ENCODE measurements around the gene ATP6V0A1. TPM values are rescaled to one million over a fixed set of nuclear protein-coding genes. Genes with fewer than 3 reads are reported as not detected.

Gene ATP6V0A1
- total and polyA plus RNA-seq, 8 donors, result 22.8 to 55.9 (median 33.2) TPM

DNA sequence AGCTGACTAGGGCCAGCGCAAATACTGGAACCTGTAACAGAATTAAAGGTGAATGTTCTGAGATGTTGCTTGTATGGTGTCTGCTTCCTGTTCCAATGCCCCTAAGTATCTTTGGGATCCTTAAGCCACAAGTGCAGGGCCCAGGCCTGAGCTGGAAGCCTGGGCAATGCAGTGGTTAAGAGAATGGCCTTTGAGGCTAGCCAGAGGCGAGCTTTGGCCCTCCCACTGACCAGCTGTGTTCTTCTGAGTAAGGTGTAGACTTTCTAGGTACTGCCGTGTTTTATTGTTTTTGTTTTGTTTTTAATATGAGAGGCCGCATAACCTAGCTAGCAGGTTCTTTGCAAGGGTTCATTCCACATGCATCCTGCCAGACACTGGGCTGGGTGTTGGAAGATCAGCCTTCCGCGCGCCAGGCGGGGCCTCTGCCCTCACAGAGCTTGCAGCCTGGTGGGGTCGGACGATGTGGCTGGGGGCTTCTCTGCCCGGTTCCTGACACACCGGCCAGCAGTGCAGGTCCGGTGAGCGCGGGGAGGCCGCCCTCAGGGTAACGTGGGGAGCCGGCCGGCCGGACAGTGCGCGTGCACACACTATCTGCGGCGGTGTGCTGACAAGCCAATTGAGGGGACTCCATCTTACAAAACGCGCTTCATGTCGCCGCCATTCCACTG is 107.7 kb downstream of the ATP6V0A1 start:
- peaks cover 0 to 44% (median 18%) of the 10 kb centered on the region in 3 donors for H3K36me3 ChIP-seq
- peaks cover 0 to 30% (median 10%) of the 10 kb centered on the region in 3 donors for H3K4me1 ChIP-seq
- FAIRE-seq (no peak), ATAC-seq (peak in 1 of 4 donors; percentile 25), DNase-seq (peak in 1 of 6 donors; percentile 30)
- no peaks in the 10 kb centered on the region for H3K27me3 ChIP-seq
- WGBS, 2 donors, result 20 to 26% methylated on average over 28 of the region's 28 CpGs
- peak overlapping the region; percentile 87 to 93 (median 90) for H3K27ac ChIP-seq
- H3K9me3 ChIP-seq, result no peaks in the 10 kb centered on the region
- TF ChIP-seq, protein P1, sequence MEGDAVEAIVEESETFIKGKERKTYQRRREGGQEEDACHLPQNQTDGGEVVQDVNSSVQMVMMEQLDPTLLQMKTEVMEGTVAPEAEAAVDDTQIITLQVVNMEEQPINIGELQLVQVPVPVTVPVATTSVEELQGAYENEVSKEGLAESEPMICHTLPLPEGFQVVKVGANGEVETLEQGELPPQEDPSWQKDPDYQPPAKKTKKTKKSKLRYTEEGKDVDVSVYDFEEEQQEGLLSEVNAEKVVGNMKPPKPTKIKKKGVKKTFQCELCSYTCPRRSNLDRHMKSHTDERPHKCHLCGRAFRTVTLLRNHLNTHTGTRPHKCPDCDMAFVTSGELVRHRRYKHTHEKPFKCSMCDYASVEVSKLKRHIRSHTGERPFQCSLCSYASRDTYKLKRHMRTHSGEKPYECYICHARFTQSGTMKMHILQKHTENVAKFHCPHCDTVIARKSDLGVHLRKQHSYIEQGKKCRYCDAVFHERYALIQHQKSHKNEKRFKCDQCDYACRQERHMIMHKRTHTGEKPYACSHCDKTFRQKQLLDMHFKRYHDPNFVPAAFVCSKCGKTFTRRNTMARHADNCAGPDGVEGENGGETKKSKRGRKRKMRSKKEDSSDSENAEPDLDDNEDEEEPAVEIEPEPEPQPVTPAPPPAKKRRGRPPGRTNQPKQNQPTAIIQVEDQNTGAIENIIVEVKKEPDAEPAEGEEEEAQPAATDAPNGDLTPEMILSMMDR (IDR thresholded peaks at IDR 0.05), result no peak
- intact Hi-C loops (cut with DNase I), result no loop called here
- peak overlapping the region; percentile 73 to 88 (median 82) for H3K4me3 ChIP-seq

DNA sequence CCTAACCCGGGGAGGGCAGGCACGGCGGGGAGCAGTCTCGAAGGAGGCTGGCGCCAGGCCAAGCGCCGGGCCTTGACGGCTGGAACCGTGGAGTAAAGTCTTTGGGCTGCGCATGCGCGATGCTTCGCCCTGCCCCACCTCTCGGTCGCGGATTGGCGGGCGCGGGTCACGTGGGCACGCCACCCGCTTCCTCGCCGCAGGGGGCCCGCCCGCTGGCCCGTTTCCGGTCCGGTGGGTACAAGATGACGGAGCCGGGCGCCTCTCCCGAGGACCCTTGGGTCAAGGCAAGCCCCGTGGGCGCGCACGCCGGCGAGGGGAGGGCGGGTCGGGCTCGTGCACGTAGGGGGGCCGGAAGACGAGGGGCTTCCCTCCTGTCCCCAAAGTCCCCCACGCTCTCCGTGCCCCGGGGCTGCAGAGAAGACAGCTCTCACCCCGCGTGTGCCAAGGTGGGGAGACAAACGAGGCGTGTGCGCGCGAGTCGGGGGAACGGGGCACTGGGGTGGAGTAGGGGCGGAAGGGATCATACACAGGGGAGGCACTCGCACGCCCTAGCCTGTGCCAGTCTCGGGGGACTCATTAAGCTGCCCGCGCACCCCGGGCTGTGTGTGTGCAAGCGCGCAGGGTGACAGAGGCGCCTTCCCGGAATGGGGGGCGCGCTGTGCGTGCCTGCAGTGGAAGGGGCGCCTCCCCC is 108.3 kb downstream of the ATP6V0A1 start, which contains the start of gene MLX:
Gene MLX, plus strand, starts transcription at position 218 of the 691 bp plus-strand sequence. Its CDS starts 25 bp downstream, at position 243.
- Histone ChIP-seq H3K4me3 (peak within 1 kb of the TSS; percentile 73 to 88 (median 82)), H3K36me3 (peaks cover 0 to 47% (median 22%) of the 10 kb centered on the region in 3 donors), H3K27ac (peak within 1 kb of the TSS; percentile 87 to 93 (median 90)), H3K27me3 (no peaks in the 10 kb centered on the region), H3K9me3 (no peaks in the 10 kb centered on the region), H3K4me1 (peaks cover 3 to 32% (median 11%) of the 10 kb centered on the region in 3 donors)
- FAIRE-seq (no peak), ATAC-seq (peak; percentile 76 to 83 (median 82)), DNase-seq (peak; percentile 91 to 99 (median 96))
- 0% methylated on average over 42 to 72 of the region's 72 CpGs for WGBS, 2 donors
- intact Hi-C loops (cut with DNase I), result no loop called here
- TF ChIP-seq, protein P1 (IDR thresholded peaks at IDR 0.05), result no peak

DNA sequence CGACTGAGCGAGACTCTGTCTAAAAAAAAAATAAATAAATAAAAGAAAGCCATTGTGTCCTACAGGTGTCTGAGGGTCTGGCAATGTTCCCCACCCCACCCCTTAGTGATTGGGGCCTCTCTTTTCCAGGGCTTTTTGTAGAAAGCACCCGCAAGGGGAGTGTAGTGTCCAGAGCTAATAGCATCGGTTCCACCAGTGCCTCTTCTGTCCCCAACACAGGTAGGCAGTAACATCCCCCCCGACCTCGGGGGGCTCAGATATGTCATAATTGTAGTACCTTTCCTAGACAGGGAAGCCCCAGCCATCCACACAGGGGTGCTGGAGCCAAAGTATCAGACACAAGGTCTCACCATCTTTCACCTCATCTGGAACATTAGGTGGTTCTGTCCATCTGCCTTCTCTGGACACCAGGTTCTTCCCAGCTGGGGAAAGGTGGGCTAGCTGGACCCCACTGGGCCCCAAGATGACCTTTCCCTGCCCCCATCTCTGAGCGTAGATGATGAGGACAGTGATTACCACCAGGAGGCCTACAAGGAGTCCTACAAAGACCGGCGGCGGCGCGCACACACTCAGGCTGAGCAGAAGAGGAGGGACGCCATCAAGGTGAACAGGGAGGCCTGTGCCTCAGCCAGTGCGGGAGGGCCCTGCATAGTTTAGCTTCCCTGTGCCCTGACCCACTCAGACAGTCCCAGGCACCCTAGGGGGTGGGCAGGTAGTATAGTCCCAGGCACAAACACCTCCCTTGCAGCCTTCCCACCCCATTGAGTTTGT is 109.8 kb downstream of the ATP6V0A1 start:
- peaks cover under 1 to 62% (median 34%) of the 10 kb centered on the region in 3 donors for H3K36me3 ChIP-seq
- DNase-seq (peak in 1 of 6 donors; percentile 65), FAIRE-seq (no peak), ATAC-seq (no peak)
- TF ChIP-seq, protein P1 (IDR thresholded peaks at IDR 0.05), result no peak
- no peaks in the 10 kb centered on the region for H3K27me3 ChIP-seq
- H3K4me1 ChIP-seq, result peaks cover 4 to 33% (median 5%) of the 10 kb centered on the region in 3 donors
- intact Hi-C loops (cut with DNase I), result no loop called here
- H3K4me3 ChIP-seq, result no peak overlapping the region
- 81 to 84% methylated on average over 14 of the region's 14 CpGs for WGBS, 2 donors
- H3K27ac ChIP-seq, result no peak overlapping the region
- no peaks in the 10 kb centered on the region for H3K9me3 ChIP-seq

DNA sequence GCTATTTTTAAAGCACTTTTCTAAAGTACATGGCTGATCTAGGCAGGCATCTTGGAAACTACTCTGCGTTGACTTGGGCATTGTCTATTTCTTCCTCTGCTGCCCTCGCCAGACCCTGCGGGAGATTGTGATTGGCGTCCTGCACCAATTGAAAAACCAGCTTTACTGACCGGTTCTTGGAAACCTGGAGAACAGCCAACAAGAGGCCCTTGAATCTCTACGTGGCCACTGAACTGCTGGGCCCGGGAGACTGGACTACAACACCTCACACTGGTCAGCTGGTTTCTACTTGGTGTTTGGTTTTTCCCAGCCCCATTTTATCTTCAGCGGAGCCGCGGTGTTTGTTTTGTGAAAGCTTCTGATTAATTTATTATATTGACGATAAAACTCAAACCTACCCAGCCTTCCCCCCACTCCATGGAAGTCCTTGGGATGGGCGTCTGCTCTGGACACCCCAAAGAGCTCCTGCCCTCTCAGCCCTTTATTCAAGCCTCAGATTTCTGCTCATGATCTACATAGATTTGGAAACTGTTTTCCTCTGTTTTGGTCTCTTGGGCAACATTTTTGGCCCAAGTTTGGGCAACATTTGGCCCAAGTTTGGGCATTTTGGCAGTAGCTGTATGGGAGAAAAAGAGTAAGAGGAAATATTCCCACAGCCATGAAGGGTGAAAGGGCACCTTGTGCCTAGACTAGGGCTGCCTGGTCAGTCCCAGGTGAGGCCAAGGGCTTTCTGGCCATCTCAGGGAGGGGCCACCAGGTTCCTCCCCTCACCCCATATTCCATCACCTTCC is 113.0 kb downstream of the ATP6V0A1 start:
- DNase-seq (peak in 5 of 6 donors; percentile 42 to 73 (median 64)), ATAC-seq (peak in 3 of 4 donors; percentile 8 to 55 (median 16)), FAIRE-seq (no peak)
- Histone ChIP-seq H3K4me3 (no peak overlapping the region), H3K4me1 (peaks cover 4 to 20% (median 4%) of the 10 kb centered on the region in 3 donors), H3K9me3 (no peaks in the 10 kb centered on the region), H3K27ac (peak overlapping the region in 2 of 4 donors; percentile 15 to 46), H3K36me3 (peaks cover 3 to 47% (median 28%) of the 10 kb centered on the region in 3 donors), H3K27me3 (no peaks in the 10 kb centered on the region)
- intact Hi-C loops (cut with DNase I), result no loop called here
- TF ChIP-seq, protein P1 (IDR thresholded peaks at IDR 0.05), result no peak
- WGBS, 2 donors, result 19 to 21% methylated on average over 12 of the region's 12 CpGs

Data from pancreas (tissue), 10 donors.